IMR-90 (cell line): ENCODE results near the gene ONECUT2.

Experiments used
- BHLHE40 ChIP-seq: fragments of 150-350 bp; IDR thresholded peaks from 2 replicates; pipeline ENCODE4 v1.6.1; 2016; ENCODE audit warnings: mild to moderate bottlenecking, low read depth, low read length
- CTCF ChIP-seq: conservative IDR thresholded peaks from 2 replicates; pipeline ENCODE4 v1.5.1; 2012; ENCODE audit warnings: mild to moderate bottlenecking, low read depth, low read length, improper control_type of control experiment
- POLR2A ChIP-seq: IDR thresholded peaks from 2 replicates; pipeline ENCODE4 v1.6.1; 2012; ENCODE audit warnings: mild to moderate bottlenecking, low read depth, low read length
- SMC3 ChIP-seq: fragments of 150-350 bp; IDR thresholded peaks from 2 replicates; pipeline ENCODE4 v1.6.1; 2016; ENCODE audit warnings: low read depth, mild to moderate bottlenecking, antibody characterized with exemption, low read length, moderate library complexity
- USF2 ChIP-seq: fragments of 150-350 bp; IDR thresholded peaks from 2 replicates; pipeline ENCODE4 v1.6.1; 2017; ENCODE audit warnings: mild to moderate bottlenecking, antibody characterized with exemption, low read length, low read depth

GRCh38 chr18:57429167-57430078 is 5.8 kb upstream of the ONECUT2 start:
- no peak for TF ChIP-seq CTCF
- no peak for TF ChIP-seq SMC3
- no peak for TF ChIP-seq BHLHE40
- TF ChIP-seq POLR2A = no peak
- TF ChIP-seq USF2 = no peak
